Panc1 (cell line): ENCODE results near the gene WWOX. TPM values are rescaled to one million over a fixed set of nuclear protein-coding genes. Genes with fewer than 3 reads are reported as not detected.

Experiments
- ATAC-seq: fragments of 200-7000 bp; cut with Tn5 transposase; 2 replicates; pipeline ENCODE4 v1.9.1; 2020; ENCODE audit warnings: mild to moderate bottlenecking, moderate library complexity
- BruUV-seq: library from RNA; stranded (reverse); fragments of 400-500 nt; replicated peaks from 2 replicates; lab custom pipeline; 2021; lab: Mats Ljungman, UMichigan
- CTCF ChIA-PET: fragments of 300-600 bp; sonication (Branson Sonifier 250); formaldehyde crosslinking; loops from one replicate; lab custom pipeline; 2022; ENCODE audit warnings: antibody characterized with exemption; lab: Charles Lee
- POLR2A ChIA-PET: fragments of 300-600 bp; sonication (Branson Sonifier 250); formaldehyde crosslinking; loops from one replicate; lab custom pipeline; 2022; ENCODE audit warnings: antibody characterized with exemption; lab: Charles Lee
- DNase-seq: peaks from one replicate; pipeline ENCODE4 v3.0.0-alpha.2; 2010; ENCODE audit warnings: low read depth, low spot score
- H3K27ac ChIP-seq: 2 replicates; pipeline ENCODE4 v1.5.1; 2011; ENCODE audit warnings: mild to moderate bottlenecking, low read length, inconsistent platforms
- H3K27me3 ChIP-seq: fragments of 200-500 bp; sonication (Bioruptor generic); 2 replicates; pipeline ENCODE4 v1.6.0; 2014; ENCODE audit warnings: low read length, inconsistent platforms; ENCODE audit not compliant: control insufficient read depth, insufficient read depth
- H3K36me3 ChIP-seq: fragments of 200-500 bp; sonication (Bioruptor generic); 2 replicates; pipeline ENCODE4 v1.5.1; 2014; ENCODE audit warnings: inconsistent platforms, mild to moderate bottlenecking, low read length, moderate library complexity; ENCODE audit not compliant: control insufficient read depth, insufficient read depth
- H3K4me1 ChIP-seq: 2 replicates; pipeline ENCODE4 v1.5.1; 2011; ENCODE audit warnings: inconsistent platforms, mild to moderate bottlenecking, low read length, moderate library complexity; ENCODE audit not compliant: control insufficient read depth, insufficient read depth
- H3K4me3 ChIP-seq, 2 experiments: 2 replicates each; pipeline ENCODE4 v1.5.1; 2011 to 2012; ENCODE audit warnings: low read depth in 2 of 2, low read length in 2 of 2, mild to moderate bottlenecking in 2 of 2, inconsistent platforms in 1 of 2, moderate library complexity in 1 of 2
- H3K9me3 ChIP-seq: fragments of 200-500 bp; sonication (Bioruptor generic); 2 replicates; pipeline ENCODE4 v1.5.1; 2014; ENCODE audit warnings: low read depth, mild to moderate bottlenecking, inconsistent platforms, low read length, moderate library complexity; ENCODE audit not compliant: control insufficient read depth, insufficient read depth
- POLR2AphosphoS5 ChIP-seq: IDR thresholded peaks from 2 replicates; pipeline ENCODE4 v1.6.1; 2012; ENCODE audit warnings: mild to moderate bottlenecking, low read depth, low read length, moderate library complexity
- REST ChIP-seq, 2 experiments: IDR thresholded peaks; 2 replicates each; pipeline ENCODE4 v1.6.1; 2011 to 2012; ENCODE audit warnings: low read depth in 2 of 2, control low read depth in 1 of 2, low read length in 1 of 2, mild to moderate bottlenecking in 1 of 2, moderate library complexity in 1 of 2; ENCODE audit not compliant: insufficient read depth in 1 of 2
- SIN3A ChIP-seq: IDR thresholded peaks from 2 replicates; pipeline ENCODE4 v1.6.1; 2012; ENCODE audit warnings: low read depth, mild to moderate bottlenecking, low read length, moderate library complexity, borderline replicate concordance; ENCODE audit not compliant: insufficient read depth
- TCF7L2 ChIP-seq: IDR thresholded peaks from 2 replicates; pipeline ENCODE4 v1.6.1; 2011; ENCODE audit warnings: mild to moderate bottlenecking, low read depth, low read length, inconsistent platforms
- in situ Hi-C: cut with HindIII; loops from 2 replicates; pipeline ENCODE4 v1.10.0; 2016; ENCODE audit warnings: low sequenced_read_pairs, low pct_unique_long_range_greater_than_20kb
- intact Hi-C: fragments of 100-400 bp; cut with micrococcal nuclease; formaldehyde crosslinking; loops from one replicate; pipeline ENCODE4 v1.10.0; 2022; ENCODE audit not compliant: unreplicated experiment
- total RNA-seq: library from RNA; stranded (reverse); gene quantifications from one replicate; pipeline ENCODE4 v1.2.1, GENCODE V29; 2021; ENCODE audit not compliant: unreplicated experiment
- TF ChIP-seq, protein P1 (sequence below): fragments of 450-650 bp; IDR thresholded peaks from 2 replicates; pipeline ENCODE4 v1.5.1; 2017; ENCODE audit warnings: mild to moderate bottlenecking

Gene WWOX
- total RNA-seq, 1 experiment from 2014 or later: 12.5 TPM

GRCh38 chr16:78405040-78405439 lies 305.6 kb downstream of the WWOX start:
- Histone ChIP-seq H3K27me3 (no peaks in the 10 kb centered on the region), H3K4me3 (no peak overlapping the region), H3K36me3 (no peaks in the 10 kb centered on the region), H3K4me1 (no peaks in the 10 kb centered on the region), H3K27ac (no peak overlapping the region), H3K9me3 (no peaks in the 10 kb centered on the region)
- POLR2A ChIA-PET: no interaction called here
- intact Hi-C loops: no loop called here
- no peak for ATAC-seq
- TF ChIP-seq POLR2AphosphoS5 (no peak), REST (IDR thresholded peaks at IDR 0.05; ENCODE audit: insufficient read depth in 1 of 2, low read depth in 2 of 2, low read length in 1 of 2) (no peak), TCF7L2 (no peak), SIN3A (no peak)
- TF ChIP-seq, protein P1, sequence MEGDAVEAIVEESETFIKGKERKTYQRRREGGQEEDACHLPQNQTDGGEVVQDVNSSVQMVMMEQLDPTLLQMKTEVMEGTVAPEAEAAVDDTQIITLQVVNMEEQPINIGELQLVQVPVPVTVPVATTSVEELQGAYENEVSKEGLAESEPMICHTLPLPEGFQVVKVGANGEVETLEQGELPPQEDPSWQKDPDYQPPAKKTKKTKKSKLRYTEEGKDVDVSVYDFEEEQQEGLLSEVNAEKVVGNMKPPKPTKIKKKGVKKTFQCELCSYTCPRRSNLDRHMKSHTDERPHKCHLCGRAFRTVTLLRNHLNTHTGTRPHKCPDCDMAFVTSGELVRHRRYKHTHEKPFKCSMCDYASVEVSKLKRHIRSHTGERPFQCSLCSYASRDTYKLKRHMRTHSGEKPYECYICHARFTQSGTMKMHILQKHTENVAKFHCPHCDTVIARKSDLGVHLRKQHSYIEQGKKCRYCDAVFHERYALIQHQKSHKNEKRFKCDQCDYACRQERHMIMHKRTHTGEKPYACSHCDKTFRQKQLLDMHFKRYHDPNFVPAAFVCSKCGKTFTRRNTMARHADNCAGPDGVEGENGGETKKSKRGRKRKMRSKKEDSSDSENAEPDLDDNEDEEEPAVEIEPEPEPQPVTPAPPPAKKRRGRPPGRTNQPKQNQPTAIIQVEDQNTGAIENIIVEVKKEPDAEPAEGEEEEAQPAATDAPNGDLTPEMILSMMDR: no peak
- CTCF ChIA-PET: no interaction called here
- no TSS peak for BruUV-seq
- in situ Hi-C loops: no loop called here
- no peak for DNase-seq

GRCh38 chr16:78405833-78406232 lies 306.4 kb downstream of the WWOX start:
- no peak for ATAC-seq
- Histone ChIP-seq H3K9me3 (no peaks in the 10 kb centered on the region), H3K4me1 (no peaks in the 10 kb centered on the region), H3K36me3 (no peaks in the 10 kb centered on the region), H3K27ac (no peak overlapping the region), H3K27me3 (no peaks in the 10 kb centered on the region), H3K4me3 (no peak overlapping the region)
- no TSS peak for BruUV-seq
- intact Hi-C loops (no loop called here), in situ Hi-C loops (no loop called here)
- ChIA-PET CTCF (no interaction called here), POLR2A (no interaction called here)
- no peak for DNase-seq
- TF ChIP-seq SIN3A (no peak), REST (IDR thresholded peaks at IDR 0.05; ENCODE audit: insufficient read depth in 1 of 2, low read depth in 2 of 2, low read length in 1 of 2) (no peak), POLR2AphosphoS5 (no peak), TCF7L2 (no peak)
- TF ChIP-seq, protein P1: no peak
